Lung (tissue), 16 donors: ENCODE results near the gene TMEM158. TPM values are rescaled to one million over a fixed set of nuclear protein-coding genes. Genes with fewer than 3 reads are reported as not detected.

Source experiments
- ATAC-seq: fragments of 200-7000 bp; cut with Tn5 transposase; one replicate; pipeline ENCODE4 v1.9.1; 2020; ENCODE audit warnings: moderate number of reproducible peaks; ENCODE audit not compliant: insufficient read depth, low FRiP score
- DNase-seq, 3 donors: peaks; one replicate each; pipeline ENCODE4 v3.0.0-alpha.2; 2013 to 2017
- H3K27ac ChIP-seq, 2 donors: one replicate each; pipeline ENCODE4 v1.5.1; 2013; ENCODE audit warnings: mild to moderate bottlenecking in 2 of 2, moderate library complexity in 2 of 2, control low read depth in 1 of 2, inconsistent platforms in 1 of 2, low read depth in 1 of 2, low read length in 1 of 2
- H3K27me3 ChIP-seq, 3 donors: one replicate each; pipeline ENCODE4 v1.5.1; 2013; ENCODE audit warnings: low read length in 2 of 3; ENCODE audit not compliant: control insufficient read depth in 3 of 3, insufficient read depth in 3 of 3
- H3K36me3 ChIP-seq, 4 donors: one replicate each; pipeline ENCODE4 v1.5.1; 2013; ENCODE audit warnings: low read length in 4 of 4, mild to moderate bottlenecking in 1 of 4, moderate library complexity in 1 of 4; ENCODE audit not compliant: control insufficient read depth in 4 of 4, insufficient read depth in 4 of 4
- H3K4me1 ChIP-seq, 5 donors: one replicate each; pipeline ENCODE4 v1.5.1; 2013; ENCODE audit warnings: low read length in 5 of 5, mild to moderate bottlenecking in 2 of 5, moderate library complexity in 1 of 5; ENCODE audit not compliant: control insufficient read depth in 5 of 5, insufficient read depth in 5 of 5
- H3K4me3 ChIP-seq: one replicate; pipeline ENCODE4 v1.5.1; 2013; ENCODE audit warnings: mild to moderate bottlenecking, control low read depth, moderate library complexity
- H3K9ac ChIP-seq, 2 donors: one replicate each; pipeline ENCODE4 v1.5.1; 2013; ENCODE audit warnings: low read length in 2 of 2, control low read depth in 1 of 2; ENCODE audit not compliant: insufficient read depth in 1 of 2
- H3K9me3 ChIP-seq, 4 donors: one replicate each; pipeline ENCODE4 v1.5.1; 2013; ENCODE audit warnings: low read length in 3 of 4, mild to moderate bottlenecking in 1 of 4, moderate library complexity in 1 of 4; ENCODE audit not compliant: control insufficient read depth in 4 of 4, insufficient read depth in 3 of 4
- WGBS, 2 donors: extraction: QIAGEN DNeasy Blood & Tissue Kit; methylation state at CpG; one replicate each; pipeline ENCODE4 v1.1.7; 2013; 5-methylcytosine and 5-hydroxymethylcytosine counted together
- long read RNA-seq, 5 donors: transcript quantifications; one replicate each; lab custom pipeline, GENCODE V29; 2026
- polyA plus RNA-seq, 2 donors: library from polyadenylated mRNA; stranded (reverse); fragments of 200-250 nt; gene quantifications; one replicate each; pipeline ENCODE4 v1.2.1, GENCODE V29; 2013
- total RNA-seq, 2 donors: library from RNA; depleted of rRNA in 1 of 2; stranded (reverse); fragments of >200 nt in 1 of 2; gene quantifications; one replicate each; pipeline ENCODE4 v1.2.1, GENCODE V29; 2014 to 2021
- TF ChIP-seq, protein P1 (sequence below): IDR thresholded peaks from 2 replicates; pipeline ENCODE4 v1.5.1; 2012; ENCODE audit warnings: mild to moderate bottlenecking; ENCODE audit errors: control extremely low read depth, extremely low read depth
- donor health status: control.
- donor health status: control.
- donor health status: Bipolar disorder and iron deficiency.
- donor health status: healthy.
- donor health status: DM: yes; HTN: yes; CAD: no.

The TMEM158 gene
- 1 to 10 TPM; 1.5 to 3.4 TPM for total RNA-seq
- polyA plus RNA-seq = 1 to 10 TPM; 1.1 to 1.2 TPM
- long read RNA-seq, donor 1, partial matches to known transcripts = 0 of 4 reads
- long read RNA-seq, donor 1, other reads (novel, unspliced or antisense) = 0 of 4 reads
- long read RNA-seq, donor 2, partial matches to known transcripts = 0 of 3 reads
- long read RNA-seq, donor 2, other reads (novel, unspliced or antisense) = 0 of 3 reads
- long read RNA-seq, donor 3, partial matches to known transcripts = 0 of 2 reads
- long read RNA-seq, donor 3, other reads (novel, unspliced or antisense) = 0 of 2 reads
- long read RNA-seq, donor 4, partial matches to known transcripts = 0 of 3 reads
- long read RNA-seq, donor 4, other reads (novel, unspliced or antisense) = 0 of 3 reads
- long read RNA-seq, donor 5, transcript TMEM158-201 (1 exons, 1,813 nt) = major isoform, 9 of 9 reads
- long read RNA-seq, donor 5, partial matches to known transcripts = 0 of 9 reads
- long read RNA-seq, donor 5, other reads (novel, unspliced or antisense) = 0 of 9 reads

- peak within 1 kb of the TSS; percentile 53 for H3K4me3 ChIP-seq
- TF ChIP-seq, protein P1, sequence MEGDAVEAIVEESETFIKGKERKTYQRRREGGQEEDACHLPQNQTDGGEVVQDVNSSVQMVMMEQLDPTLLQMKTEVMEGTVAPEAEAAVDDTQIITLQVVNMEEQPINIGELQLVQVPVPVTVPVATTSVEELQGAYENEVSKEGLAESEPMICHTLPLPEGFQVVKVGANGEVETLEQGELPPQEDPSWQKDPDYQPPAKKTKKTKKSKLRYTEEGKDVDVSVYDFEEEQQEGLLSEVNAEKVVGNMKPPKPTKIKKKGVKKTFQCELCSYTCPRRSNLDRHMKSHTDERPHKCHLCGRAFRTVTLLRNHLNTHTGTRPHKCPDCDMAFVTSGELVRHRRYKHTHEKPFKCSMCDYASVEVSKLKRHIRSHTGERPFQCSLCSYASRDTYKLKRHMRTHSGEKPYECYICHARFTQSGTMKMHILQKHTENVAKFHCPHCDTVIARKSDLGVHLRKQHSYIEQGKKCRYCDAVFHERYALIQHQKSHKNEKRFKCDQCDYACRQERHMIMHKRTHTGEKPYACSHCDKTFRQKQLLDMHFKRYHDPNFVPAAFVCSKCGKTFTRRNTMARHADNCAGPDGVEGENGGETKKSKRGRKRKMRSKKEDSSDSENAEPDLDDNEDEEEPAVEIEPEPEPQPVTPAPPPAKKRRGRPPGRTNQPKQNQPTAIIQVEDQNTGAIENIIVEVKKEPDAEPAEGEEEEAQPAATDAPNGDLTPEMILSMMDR = no peak
- H3K4me1 ChIP-seq = peaks cover 0 to 20% (median 3%) of the 10 kb centered on the region in 5 donors
- H3K36me3 ChIP-seq = no peaks in the 10 kb centered on the region
- H3K27me3 ChIP-seq = peaks cover 6 to 32% (median 15%) of the 10 kb centered on the region in 3 donors
- peak within 1 kb of the TSS in 1 of 2 donors; percentile 69 for H3K9ac ChIP-seq
- H3K9me3 ChIP-seq = peaks cover 0 to 2% (median 0%) of the 10 kb centered on the region in 4 donors
- peak; percentile 91 for ATAC-seq
- DNase-seq = peak; percentile 82 to 87 (median 86)
- H3K27ac ChIP-seq = no peak within 1 kb of the TSS
- 3 to 4% methylated on average over 27 to 63 of the region's 63 CpGs for WGBS, 2 donors
Measured at GRCh38 chr3:45226206-45226915, at the start of gene TMEM158. TSS of gene TMEM158 (minus strand) at chr3:45226287. CDS start at chr3:45226027, 260 bp downstream.

GRCh38 chr3:45275006-45275704 lies 49.1 kb upstream of the TMEM158 start:
- no peak for ATAC-seq

DNA sequence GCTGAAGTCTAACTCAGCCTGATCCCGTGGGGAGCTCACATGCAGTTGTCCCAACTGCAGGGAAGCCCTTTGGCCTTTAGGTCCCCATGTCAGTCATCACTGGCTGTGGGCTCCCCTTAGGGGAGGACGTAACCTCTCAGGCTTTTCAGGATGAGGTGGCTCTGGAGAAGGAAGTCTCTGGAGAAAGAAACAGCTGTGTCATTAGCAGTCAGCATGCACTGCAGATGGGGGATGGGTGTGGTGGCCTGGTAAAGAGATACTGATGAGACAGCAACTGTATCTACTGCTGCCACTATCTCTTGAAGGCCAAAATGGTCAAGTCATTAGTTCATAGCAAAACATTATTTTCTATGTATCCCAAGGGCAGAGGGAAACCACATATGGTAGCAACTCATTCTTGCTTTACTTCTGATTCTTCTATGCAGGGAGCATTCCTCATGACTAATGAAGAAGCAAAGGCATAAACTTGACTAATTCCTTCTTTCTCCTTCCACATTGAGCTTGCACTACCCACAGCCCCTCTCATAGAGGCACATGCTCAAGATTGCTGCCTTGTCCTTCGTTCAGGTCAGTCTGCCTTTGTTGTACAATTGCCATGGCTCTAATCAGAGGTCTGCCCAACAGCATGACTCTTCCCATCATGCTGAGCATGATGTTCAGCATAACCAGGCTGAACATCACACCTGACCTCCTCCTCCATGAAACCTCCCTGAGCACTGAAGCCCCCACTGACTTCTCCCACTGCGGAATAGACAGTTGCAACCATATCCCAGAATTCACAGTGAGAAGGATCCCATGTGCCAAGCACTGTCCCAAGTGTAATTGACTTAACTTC lies 47.8 kb upstream of the TMEM158 start:
- peak in 1 of 3 donors; percentile 11 for DNase-seq
- H3K9me3 ChIP-seq = peaks cover 0 to 3% (median 1%) of the 10 kb centered on the region in 4 donors
- H3K27ac ChIP-seq = no peak overlapping the region
- H3K4me1 ChIP-seq = no peaks in the 10 kb centered on the region
- no peak for ATAC-seq
- no peaks in the 10 kb centered on the region for H3K36me3 ChIP-seq
- no peak overlapping the region for H3K4me3 ChIP-seq
- H3K27me3 ChIP-seq = no peaks in the 10 kb centered on the region
- TF ChIP-seq, protein P1 = no peak
- 64 to 69% methylated on average over 4 of the region's 4 CpGs for WGBS, 2 donors
- H3K9ac ChIP-seq = no peak overlapping the region

More at GRCh38 chr3:45275006-45275704, 49.1 kb upstream of the TMEM158 start:
- H3K36me3 ChIP-seq = no peaks in the 10 kb centered on the region
- H3K4me3 ChIP-seq = no peak overlapping the region
- TF ChIP-seq, protein P1 = no peak
- no peak overlapping the region for H3K9ac ChIP-seq
- H3K27ac ChIP-seq = no peak overlapping the region
- H3K27me3 ChIP-seq = no peaks in the 10 kb centered on the region
- no peak for DNase-seq
- peaks cover 0 to 3% (median 1%) of the 10 kb centered on the region in 4 donors for H3K9me3 ChIP-seq
- no peaks in the 10 kb centered on the region for H3K4me1 ChIP-seq
- WGBS, 2 donors = 47 to 75% methylated on average over 5 of the region's 5 CpGs
